Inflammatory macrophage treated with lipopolysaccharide for 4 hours (primary cell): Measurements from ENCODE around the gene PTH2.
A peak's percentile ranks its signal among the peaks of the same experiment; 100 is the strongest.

ENCODE experiments used
- DNase-seq: peaks from one replicate; pipeline ENCODE4 v3.0.0-alpha.2; 2020

PTH2 gene

DNA sequence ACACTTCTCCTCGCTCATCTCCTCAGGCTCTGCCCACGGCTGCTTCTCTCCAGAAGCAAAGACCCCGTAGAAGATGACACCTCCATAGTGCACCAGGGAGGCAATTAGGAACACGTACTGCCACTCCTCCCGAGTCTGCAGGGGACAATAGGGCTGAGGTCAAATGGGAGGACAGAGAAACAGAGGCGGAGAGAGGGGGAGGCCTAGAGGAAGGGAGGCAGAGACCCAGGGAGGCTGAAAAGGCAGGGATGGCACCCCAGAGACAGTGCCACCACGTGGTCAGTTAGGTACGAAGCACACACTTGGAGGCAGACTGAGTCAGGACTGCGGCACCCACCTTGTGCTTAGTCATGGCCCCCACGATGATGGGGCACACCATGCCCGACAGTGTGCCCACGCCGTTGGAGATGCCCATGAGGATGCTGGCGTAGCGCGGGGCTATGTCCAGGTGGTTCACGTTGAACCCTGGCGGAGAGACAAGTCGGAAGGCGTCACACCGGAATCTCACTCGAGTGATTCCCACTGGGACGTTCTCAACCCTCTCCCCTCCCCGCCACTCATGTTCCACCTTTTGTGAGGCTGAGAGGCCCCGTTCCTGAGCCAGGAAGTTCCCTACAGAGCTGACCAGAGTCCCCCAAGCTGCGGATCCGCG lies 7.6 kb upstream of the PTH2 start:
- DNase-seq, result no peak

DNA sequence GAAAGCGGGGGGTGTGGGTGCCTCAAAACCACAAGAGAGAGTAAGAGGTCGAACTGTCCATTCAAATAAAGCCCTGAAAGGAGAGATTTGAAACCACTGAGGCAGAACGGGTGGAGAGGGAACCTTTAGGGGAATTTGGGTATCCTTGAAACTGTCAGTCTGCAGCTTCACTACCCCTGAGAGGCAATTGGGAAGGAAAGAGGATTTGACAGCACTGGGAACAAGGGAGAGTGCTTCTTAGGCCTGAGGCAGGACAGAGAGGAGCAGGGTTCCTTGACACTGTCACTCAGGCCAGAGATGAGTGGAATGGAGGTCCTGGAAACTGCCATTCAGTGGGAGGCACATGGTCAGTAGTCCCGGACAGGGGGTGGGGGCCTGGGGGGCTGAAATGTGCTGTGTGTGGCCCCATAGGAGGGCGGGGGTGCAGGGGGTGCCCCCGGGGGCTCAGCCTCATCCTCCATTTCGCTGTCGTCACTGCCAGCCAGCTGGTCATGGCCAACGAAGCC lies 7.0 kb upstream of the PTH2 start:
- DNase-seq, result no peak

DNA sequence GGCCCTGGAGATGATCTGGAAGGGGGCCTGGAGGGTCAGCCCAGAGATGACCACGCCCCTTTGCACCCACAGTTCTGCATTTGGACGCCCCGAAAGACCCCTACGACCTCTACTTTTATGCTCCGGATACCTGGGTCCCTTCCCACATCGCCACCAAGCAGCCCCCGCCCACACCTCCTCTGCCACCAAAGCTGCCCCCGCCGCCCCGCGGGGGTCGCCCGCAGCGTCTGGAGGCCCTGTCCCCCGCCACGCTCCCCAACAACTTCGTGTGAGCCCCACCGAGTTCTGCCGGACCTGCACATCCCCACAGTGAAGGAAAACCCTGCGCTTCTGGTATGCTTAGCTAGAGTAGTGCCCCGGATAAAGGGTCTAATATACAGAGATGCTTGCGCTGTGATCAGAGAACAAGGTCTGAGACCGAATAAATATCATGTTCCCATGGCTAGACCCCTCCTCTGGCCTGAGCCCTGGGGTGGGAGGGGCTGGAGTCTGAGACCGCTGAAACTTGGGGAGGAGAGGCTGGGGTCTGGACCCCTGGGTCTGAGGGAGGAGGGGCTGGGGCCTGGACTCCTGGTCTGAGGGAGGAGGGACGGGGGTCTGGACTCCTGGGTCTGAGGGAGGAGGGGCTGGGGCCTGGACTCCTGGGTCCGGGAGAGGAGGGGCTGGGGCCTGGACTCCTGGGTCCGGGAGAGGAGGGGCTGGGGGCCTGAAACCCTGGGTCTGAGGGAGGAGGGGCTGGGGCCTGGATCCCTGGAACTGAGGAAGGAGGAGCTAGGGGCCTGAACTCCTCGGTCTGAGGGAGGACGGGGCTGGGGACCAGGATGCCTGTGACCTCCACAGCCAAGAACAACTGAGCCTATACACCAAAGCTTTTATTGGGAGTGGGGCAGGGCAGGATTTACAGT lies 5.6 kb upstream of the PTH2 start:
- DNase-seq, result no peak

DNA sequence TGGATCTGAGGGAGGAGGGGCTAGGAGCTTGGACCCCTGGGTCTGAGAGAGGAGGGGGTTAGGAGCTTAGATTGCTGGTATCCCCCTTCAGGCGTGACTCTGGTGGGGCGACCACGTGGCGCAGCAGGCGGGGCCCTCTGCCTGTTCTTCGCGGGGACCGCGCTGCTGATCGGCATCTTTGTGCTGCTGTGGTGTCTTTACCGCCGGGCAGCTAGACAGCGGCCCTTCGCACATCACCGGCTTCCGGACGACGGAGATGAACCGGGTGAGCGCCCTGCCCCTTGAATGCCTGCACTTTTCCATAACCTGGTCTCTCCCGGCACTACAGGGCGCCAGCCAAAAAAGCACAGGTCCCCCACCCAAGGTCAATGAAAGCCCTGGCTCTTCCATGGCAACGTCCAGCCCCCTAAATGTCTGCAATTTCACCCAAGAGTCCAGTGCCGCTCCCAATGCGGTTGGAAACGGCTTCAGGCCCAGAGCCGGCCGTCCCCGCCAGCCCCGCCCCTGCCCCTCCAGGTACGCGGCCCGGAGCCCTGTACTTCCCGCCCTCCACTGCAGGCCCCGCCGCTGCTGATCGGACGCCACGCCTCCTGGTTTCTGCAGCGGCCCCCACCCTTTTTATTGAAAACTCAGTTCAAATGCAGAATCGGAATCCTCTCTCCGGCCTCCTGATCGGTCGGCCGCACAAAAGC lies 4.8 kb upstream of the PTH2 start:
- no peak for DNase-seq

DNA sequence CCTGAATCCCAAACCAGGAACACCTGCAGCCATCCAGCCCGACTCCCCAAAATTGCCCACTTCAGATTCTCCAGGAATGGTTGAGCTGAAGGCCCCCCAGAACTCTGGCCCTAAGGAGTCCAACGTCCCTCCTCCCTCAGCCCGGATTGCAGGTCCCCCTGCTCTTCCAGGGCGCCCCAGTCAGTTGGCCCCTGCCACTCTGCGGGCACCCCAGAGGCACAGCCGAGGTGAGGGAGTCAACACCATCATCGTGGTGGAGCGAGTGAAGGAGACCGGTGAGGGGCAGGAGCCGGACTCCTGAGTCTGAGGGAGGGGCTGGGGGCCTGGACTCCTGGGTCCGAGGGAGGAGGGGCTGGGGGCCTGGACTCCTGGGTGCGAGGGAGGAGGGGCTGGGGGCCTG lies 4.1 kb upstream of the PTH2 start:
- DNase-seq, result no peak

DNA sequence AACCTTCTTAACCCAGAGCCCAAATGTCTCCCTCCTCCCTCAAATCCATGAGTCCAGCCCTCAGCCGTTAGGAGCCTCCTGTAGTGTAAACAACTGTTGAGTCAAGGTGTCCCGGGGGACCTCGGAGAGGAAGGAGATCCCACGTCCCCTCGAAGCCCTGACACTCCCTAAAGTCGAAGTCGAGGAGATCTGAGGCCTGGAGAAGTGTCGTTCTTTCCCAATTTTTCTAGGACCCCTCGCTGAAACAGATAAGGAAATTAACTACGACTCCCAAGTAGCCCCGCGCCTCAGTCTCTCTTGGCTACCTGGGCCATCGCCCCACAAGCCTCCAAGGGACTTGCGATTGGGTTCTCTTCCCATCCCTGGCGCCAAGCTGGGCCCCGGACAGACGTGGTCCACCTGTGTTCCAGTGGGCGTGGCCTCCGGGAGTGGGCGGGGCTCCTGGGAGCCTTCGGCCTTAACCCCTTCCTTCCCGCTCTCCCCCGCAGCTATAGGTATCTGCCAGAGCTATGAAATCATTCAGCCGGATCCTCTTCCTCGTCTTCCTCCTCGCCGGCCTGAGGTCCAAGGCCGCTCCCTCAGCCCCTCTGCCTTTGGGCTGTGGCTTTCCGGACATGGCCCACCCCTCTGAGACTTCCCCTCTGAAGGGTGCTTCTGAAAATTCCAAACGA lies 2.8 kb upstream of the PTH2 start:
- no peak for DNase-seq

DNA sequence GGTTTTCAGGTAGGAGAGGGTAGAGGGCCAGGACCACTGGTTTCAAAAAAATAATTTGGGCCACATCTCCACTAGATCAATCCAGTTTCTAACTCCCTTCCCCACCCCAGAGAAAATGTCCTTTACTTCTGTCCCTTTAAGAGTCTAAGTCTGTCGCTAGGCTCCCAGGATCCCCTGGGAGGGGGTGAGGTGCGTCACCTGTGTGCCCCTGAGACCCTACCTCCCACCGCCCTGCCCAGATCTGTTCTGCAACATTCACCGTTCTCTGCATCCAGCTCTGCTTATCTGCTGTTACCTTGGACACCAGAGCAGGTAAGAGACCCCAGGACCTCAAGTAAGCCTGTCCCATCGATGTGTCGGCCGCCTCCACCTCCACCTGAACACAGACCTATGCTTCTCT lies 1.9 kb upstream of the PTH2 start, which contains the start of gene GFY:
GFY (plus strand) TSS at position 211 of the 400 bp plus-strand sequence. CDS start 1,043 bp downstream, outside the sequence.
- no peak for DNase-seq

DNA sequence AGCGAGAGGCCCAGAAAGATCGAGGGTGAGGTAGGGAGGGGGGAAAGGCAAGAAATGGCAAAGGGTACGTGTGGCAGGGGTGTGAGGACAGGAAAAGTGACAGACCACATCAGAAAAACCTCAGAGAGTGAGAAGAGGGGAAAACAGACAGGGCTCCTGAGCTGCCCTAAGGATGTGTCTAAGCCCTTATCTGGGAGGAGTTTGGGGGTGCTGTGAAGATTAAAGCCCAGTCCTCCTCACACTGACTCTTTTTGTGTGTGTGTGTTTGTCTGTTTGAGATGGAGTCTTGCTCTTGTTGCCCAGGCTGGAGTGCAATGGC lies 703 bp upstream of the PTH2 start:
- DNase-seq, result no peak

DNA sequence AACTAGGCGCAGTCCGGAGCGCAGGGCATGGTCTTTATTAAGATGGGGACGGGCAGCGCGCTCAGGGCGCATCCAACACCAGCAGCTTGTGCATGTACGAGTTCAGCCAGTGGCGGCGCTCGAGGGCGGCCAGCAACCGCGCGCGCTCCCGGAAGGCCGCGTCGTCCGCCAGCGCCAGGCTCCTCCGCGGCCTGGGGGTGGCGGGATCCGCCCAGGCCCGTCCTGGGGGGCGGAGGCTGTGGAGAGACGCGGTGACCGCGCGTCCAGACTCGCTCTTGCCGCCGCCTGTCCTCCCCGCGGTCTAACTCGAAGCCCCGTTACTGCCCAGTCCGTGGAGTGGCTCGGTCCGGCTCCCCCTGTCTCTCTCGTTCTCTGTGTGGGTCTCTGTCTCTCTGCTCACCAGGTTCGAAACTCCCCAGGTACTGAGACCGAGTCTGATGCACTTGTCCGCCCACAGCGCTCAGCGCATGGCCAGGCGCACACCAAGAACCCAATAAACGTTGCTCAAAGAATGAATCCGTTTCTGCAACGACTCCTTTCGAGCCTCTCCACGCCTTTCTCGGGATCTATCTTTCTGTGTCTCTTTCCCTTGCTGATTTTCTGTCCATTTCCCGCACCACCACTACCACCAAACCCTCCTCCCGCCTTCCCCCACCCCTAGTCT lies 702 bp downstream of the PTH2 start:
- peak; percentile 55 for DNase-seq

DNA sequence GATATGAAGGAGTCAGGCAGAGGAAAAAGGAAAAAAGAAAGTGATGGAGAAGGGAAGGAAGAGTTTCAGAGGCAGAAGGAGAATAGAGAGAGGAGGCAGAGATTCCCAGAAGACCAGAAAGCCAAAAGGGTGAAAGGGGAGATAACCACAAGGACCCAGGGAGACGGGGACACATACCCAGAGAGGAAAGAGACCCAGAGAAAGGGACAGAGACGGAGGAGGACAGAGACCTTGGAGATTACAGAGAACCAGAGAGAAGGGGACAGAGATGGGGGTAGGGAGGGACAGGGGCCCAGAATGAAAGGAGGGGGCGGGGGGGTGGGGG lies 1.4 kb downstream of the PTH2 start:
- DNase-seq, result no peak

DNA sequence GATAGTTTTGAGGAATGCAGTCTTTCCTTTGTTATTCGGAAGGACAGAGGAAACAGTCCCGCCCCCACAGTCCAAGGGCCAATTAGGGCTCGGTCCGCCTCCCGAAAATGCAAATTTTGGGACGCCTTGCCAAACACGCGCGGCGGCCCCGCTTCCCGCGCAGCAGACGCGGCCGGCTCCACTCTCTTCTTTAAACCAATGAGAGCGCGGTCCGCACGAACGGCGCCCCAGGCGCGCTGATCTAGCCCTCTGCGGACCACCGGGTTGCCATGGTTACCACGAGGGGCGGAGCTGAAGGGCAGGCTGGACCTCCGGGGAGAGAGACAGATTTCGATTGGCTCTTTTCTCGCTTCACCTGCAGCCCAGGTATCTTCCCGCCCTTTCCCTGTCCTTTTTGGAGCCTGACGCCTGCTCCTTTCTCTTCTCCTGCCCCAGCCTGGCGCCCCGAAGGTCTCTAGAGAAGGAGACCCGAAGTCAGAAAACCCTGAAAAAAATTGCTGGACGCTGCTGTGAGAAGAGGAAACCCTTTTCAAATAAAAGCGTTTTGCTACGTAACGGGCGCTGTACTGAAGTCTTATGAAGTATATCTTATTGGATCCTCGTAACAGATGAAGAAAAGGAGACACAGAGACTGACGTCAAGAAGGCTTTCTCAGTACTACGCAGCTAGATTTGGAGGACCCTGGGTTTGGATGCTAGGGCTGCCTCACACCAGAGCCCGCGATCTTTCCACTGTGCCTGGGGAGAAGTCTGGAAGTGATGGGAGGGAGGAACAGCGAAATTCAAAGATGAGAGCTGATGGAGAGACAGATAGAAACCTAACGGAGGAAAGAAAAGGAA lies 2.0 kb downstream of the PTH2 start:
- DNase-seq, result peak; percentile 76

DNA sequence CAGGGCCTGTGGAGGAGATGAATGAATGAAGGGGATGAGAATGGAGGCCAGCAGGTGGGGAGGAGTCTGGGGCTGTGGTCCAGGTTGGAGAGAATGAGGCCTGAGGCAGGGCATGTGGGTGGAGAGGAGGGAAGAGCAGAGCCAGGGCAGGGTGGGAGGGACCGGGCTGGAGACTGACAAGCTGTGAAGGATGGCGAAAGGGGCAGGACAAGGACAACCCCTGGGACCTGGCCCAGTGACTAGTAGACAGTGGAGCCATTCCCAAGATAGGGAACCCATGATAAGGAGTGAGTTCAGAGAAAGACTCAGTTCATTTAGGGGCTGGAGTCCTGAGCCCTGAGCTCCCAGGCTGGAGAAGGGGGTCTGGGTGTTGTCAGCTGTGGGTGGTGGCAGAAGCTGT lies 3.0 kb downstream of the PTH2 start:
- no peak for DNase-seq

DNA sequence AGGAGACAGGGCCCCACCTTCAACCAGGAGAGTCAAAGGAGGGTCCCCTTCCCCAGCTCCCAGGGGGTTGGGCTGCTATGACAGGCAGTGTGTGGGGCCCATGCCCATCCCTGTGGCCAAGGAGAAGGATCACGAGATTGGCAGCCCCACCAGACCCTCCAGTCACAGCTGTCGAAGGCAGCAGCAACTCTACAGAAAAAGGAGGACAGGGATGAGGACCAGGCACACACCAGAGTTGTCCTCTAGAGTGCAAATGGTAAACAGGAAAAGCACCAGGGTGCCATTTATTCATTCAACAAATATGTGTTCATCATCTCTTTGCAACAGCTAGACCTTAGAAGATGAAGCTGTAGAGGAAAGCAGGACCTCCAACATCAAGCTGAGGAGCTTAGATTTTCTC lies 4.1 kb downstream of the PTH2 start:
- no peak for DNase-seq

DNA sequence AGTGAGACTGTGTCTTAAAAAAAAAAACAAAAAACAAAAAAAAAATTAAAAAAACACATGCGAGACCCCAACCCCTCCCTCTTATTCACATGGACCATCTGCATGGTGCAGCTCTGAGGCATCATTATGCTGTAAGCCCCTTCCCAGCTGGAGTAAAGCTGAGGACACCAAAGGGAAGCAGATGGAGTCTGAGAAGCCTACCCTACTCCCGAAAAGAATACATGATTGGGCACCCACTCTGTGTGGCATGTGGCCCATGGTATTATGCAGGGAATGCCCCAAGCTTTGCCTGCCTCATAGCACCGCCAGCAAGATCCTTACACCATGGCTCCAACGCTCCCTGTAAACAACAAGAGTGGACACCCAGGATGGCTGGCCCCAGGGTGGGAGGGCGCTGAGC lies 4.7 kb downstream of the PTH2 start:
- no peak for DNase-seq

DNA sequence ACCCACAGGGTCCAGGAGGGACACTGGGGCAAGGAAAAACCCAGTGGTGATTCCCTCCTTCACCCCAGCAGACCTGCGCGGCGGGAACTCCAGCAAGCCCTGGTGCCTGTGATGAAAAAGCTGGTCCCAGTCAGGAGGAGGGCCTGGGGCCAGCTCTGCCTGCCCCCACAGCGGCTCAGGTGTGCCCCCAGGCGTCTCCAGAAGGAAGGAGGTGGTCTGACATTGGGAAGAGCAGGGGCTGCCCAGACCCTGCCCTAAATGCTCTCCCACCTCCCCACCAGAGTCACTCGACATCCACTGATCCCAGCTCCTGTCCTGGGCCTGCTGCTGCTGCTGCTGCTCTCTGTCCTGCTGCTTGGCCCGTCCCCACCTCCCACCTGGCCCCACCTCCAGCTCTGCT lies 6.2 kb downstream of the PTH2 start:
- DNase-seq, result no peak

DNA sequence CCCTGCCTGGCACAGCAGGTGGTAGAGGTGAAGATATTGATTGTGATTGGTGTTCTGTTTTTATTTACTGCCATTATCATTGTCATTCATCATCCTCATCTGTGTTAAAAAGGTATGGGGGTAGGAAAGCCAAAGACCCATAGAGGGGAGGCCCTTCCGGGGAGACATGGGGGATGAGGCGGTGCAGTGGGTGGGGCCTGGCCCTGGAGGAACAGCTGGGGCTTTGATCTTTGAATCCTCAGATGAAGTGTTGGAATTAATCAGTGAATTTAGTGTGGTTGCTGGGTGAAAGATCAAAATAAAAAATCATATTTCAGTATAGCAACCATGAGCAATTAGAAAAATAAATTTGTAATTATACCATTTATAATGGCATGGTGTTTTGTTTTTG lies 7.4 kb downstream of the PTH2 start:
- DNase-seq, result no peak

DNA sequence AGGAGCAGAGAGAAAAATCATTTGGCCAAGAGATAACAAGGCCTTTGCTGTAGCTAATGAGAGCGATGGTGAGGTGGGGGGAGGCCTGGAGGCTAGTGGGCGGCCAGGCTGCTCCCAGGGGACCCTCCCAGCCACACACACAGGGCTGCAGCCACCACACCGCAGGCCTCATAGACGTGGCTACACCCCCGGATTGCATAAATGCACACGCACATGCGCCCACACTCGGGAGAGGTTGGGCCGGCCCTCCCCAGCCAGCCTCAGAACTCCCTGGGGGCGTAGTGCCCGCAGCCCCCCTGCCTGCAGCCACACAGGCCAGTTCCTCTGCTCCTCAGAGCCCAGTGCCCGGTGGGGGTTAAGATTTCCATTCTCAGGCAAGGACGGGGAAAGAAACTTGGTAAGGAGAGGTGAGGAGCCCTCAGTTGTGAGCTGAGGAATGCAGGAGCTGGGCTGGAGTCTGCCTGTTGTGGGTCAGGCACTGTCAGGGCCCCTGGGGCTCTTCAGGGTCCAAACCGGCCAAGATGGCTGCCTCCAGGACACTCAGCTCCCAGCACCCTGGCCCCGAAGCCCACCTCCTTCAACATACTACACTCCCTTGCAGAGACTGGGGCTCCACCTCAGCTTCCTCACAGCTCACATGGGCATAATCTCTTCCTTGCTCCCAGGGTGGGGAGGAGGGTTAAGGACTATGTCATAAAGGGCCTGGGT lies 8.0 kb downstream of the PTH2 start:
- no peak for DNase-seq

DNA sequence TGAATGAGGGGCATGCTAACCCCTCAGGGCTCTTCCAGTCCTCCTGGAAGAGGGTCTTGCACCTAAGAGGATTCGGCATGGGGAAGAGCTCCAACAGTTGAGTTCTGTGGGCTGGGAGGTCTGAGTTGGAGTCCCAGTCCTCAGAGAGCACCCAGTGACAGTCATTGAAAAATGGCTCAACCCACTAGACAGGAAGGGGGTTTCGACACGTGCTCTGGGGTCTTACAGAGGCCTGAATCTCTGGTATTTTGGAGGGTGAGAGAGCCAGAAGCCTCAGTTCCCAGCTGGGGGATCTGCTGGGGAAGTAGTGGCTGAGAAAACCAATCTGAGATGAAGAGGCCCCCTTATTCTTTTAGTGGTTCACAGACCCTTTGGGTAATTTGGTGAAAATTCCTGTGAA lies 9.0 kb downstream of the PTH2 start:
- DNase-seq, result no peak

DNA sequence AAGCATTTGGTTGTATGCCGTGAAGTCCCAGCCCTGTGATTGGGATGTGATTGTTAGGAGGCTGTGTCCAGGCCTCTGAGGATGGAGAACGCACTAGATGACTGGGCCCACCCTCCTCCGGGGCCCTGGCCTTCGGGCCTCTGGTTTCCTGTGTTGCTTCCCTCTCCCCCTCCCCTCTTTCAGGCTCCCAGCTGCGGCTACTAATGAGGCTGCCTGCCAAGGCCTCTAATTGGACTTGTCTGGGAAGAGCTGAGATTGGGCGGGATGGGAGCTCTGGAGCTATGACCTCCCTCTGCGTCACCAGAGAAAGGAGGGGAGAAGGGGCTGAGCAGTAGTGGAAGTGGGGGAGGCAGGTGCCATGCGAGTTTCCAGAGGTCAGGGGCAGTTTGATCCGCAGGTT lies 9.9 kb downstream of the PTH2 start:
- DNase-seq, result no peak

DNA sequence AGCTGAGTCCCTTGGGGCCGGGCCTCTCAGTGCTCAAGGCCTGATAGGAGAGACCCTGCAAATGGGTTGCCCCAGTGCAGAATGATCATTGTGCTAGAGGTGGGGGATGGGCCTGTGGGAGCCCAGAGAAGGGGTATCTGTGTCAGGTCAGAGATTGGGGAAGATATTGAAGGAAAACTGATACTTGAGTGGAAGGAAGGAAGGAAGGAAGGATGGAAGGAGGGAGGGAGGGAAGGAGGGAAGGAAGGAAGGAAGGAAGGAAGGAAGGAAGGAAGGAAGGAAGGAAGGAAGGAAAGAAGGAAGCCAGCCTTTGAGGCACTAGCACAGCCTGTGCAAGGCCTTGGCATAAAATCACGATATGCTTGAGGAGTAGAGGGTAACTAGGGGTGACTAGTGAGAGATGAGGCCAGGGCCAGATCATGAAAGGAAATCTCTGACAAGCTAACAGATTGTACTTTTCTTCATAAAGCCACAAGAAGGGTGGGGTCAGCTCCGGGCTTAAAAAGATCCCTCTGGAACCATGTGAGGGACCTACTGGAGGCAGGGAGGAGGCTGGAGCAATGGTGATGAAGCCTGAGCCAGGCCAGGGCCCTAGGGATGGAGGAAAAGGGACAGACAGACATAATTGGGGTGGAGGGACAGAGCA lies 11.4 kb downstream of the PTH2 start:
- no peak for DNase-seq
